Adrenal gland (tissue), 12 donors: ENCODE data around the gene PHACTR2. TPM values are rescaled to one million over a fixed set of nuclear protein-coding genes. Genes with fewer than 3 reads are reported as not detected.

Experiments
- DNase-seq, 7 donors: peaks; one replicate each; pipeline ENCODE4 v3.0.0-alpha.2; 2019 to 2020
- H3K27ac ChIP-seq, 5 donors: fragments of 200-600 bp; sonication (generic) in 4 of 5; 1 replicate in 3 of 5; 2 replicates in 2 of 5; pipeline versions ENCODE4 v1.5.1 to v1.8.0; 2016 to 2020; ENCODE audit warnings: mild to moderate bottlenecking in 1 of 5
- H3K27me3 ChIP-seq: fragments of 200-600 bp; 2 replicates; pipeline ENCODE4 v1.8.0; 2021
- H3K36me3 ChIP-seq, 2 donors: fragments of 200-600 bp; replicated peaks in 1 of 2; 1 replicate in 1 of 2; 2 replicates in 1 of 2; pipeline versions ENCODE4 v1.5.1 to v1.8.0; 2018 to 2022
- H3K4me1 ChIP-seq, 2 donors: fragments of 200-600 bp; replicated peaks in 1 of 2; 1 replicate in 1 of 2; 2 replicates in 1 of 2; pipeline versions ENCODE4 v1.5.1 to v1.8.0; 2018 to 2021
- H3K4me3 ChIP-seq, 4 donors: fragments of 200-600 bp; sonication (generic) in 3 of 4; one replicate each; pipeline ENCODE4 v1.5.1; 2016 to 2018
- H3K9me3 ChIP-seq, 3 donors: fragments of 200-600 bp; sonication (generic) in 1 of 3; replicated peaks in 1 of 3; 1 replicate in 2 of 3; 2 replicates in 1 of 3; pipeline versions ENCODE4 v1.5.1 to v1.8.0; 2016 to 2021
- POLR2A ChIP-seq, 2 donors: fragments of 450-650 bp; IDR thresholded peaks; one replicate each; pipeline ENCODE4 v1.6.1; 2017; ENCODE audit warnings: antibody characterized with exemption in 2 of 2, mild to moderate bottlenecking in 2 of 2, moderate library complexity in 1 of 2
- WGBS, 4 donors: extraction: QIAGEN DNeasy Blood & Tissue Kit in 2 of 4; methylation state at CpG; one replicate each; pipeline versions ENCODE4 v1.1.5 to v1.1.7; 2013 to 2017; 5-methylcytosine and 5-hydroxymethylcytosine counted together
- intact Hi-C, 2 donors: fragments of 100-400 bp; cut with DNase I; formaldehyde crosslinking; loops; one replicate each; pipeline versions ENCODE4 v1.14.1 to v1.15.0; 2022 to 2023
- polyA plus RNA-seq, 3 donors: library from polyadenylated mRNA; stranded (reverse); fragments of 200-250 nt in 2 of 3; fragments of 350-450 nt in 1 of 3; fragmentation: Illumina TruSeq in 1 of 3; extraction: RNeasy Lipid Tissue Mini Kit (QIAGEN cat#74804) in 1 of 3; gene quantifications; one replicate each; pipeline ENCODE4 v1.2.3, GENCODE V29; 2013 to 2014
- total RNA-seq, 9 donors: library from RNA; depleted of rRNA in 4 of 9; stranded (reverse); fragments of >200 nt in 4 of 9; fragments of 120-200 nt in 1 of 9; fragmentation: NEBNext Ultra II Directional in 1 of 9; extraction: Animal tissue kit (Norgen Biotek cat#: 25700) in 1 of 9; gene quantifications; one replicate each; pipeline versions ENCODE4 v1.1.0 to v1.2.4, GENCODE V29; 2013 to 2023
- TF ChIP-seq, protein P1 (sequence below), 6 experiments: fragments of 450-650 bp in 4 of 6; fragments of 200-600 bp in 2 of 6; sonication (generic) in 1 of 6; IDR thresholded peaks; 1 replicate in 5 of 6; 2 replicates in 1 of 6; pipeline versions ENCODE4 v1.5.1 to v1.8.0; 2016 to 2021; ENCODE audit warnings: antibody characterized with exemption in 6 of 6, mild to moderate bottlenecking in 2 of 6, moderate library complexity in 1 of 6
- donor health status: healthy with polysubstance abuse.
- donor health status: Bipolar disorder and iron deficiency.
- donor health status: DM: yes; HTN: yes; CAD: no.
- donor health status: DM: no; HTN: no; CAD: no.
- donor health status: DM: no; HTN: no; CAD: no.
- donor health status: DM: yes; HTN: yes; CAD: no.

Gene PHACTR2
- total and polyA plus RNA-seq, 12 donors: 12.1 to 315 (median 227) TPM

DNA sequence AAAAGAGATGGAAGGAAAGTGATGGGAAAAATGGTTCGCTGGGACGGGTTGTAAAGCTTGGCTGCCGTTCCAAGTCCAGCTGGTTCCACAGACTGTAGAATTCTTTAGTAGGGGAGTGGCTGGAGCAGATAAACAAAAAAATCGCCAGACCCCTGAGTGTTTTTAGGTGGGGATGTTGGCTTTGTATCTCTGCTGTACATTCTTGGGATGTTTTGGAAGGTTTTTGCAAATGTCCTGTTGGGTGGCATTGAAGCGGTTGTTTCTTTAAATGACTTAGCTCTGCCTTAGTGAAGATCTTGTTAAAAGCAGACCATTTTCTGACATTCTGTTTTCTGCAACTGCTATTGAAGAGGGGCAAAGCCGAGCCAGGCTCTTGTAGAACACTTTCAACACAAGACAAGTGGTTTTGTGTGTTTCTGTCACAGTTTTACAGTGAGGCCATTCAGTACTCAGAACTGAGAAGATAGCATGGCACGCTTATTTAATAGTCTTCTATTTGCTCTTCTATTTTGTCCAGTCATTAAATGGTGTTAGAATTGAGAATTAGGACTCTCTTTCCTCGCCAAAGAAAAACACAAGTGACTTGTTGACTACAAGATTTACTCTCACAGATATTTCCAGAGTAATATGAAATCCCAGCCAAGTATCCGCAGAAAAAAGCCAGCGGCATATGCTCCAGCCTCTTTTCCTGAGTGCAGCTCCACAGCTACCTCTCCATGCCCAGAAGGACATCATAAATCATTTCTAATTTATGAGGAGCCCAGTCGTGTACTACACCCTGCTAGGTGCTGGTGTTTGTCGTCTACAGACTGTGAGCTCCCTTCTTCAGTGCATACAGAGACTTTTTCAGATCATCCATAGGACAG lies 65.8 kb downstream of the PHACTR2 start:
- no peaks in the 10 kb centered on the region for H3K27me3 ChIP-seq
- TF ChIP-seq POLR2A (IDR thresholded peaks at IDR 0.05): no peak
- TF ChIP-seq, protein P1, sequence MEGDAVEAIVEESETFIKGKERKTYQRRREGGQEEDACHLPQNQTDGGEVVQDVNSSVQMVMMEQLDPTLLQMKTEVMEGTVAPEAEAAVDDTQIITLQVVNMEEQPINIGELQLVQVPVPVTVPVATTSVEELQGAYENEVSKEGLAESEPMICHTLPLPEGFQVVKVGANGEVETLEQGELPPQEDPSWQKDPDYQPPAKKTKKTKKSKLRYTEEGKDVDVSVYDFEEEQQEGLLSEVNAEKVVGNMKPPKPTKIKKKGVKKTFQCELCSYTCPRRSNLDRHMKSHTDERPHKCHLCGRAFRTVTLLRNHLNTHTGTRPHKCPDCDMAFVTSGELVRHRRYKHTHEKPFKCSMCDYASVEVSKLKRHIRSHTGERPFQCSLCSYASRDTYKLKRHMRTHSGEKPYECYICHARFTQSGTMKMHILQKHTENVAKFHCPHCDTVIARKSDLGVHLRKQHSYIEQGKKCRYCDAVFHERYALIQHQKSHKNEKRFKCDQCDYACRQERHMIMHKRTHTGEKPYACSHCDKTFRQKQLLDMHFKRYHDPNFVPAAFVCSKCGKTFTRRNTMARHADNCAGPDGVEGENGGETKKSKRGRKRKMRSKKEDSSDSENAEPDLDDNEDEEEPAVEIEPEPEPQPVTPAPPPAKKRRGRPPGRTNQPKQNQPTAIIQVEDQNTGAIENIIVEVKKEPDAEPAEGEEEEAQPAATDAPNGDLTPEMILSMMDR (IDR thresholded peaks at IDR 0.05): no peak
- peaks cover 56 to 60% of the 10 kb centered on the region in 2 donors for H3K4me1 ChIP-seq
- H3K36me3 ChIP-seq: no peaks in the 10 kb centered on the region
- no peak overlapping the region for H3K4me3 ChIP-seq
- H3K9me3 ChIP-seq: no peaks in the 10 kb centered on the region
- 47 to 56% (median 50%) methylated on average over 12 of the region's 12 CpGs for WGBS, 4 donors
- peak overlapping the region; percentile 49 to 88 (median 73) for H3K27ac ChIP-seq
- DNase-seq: peak in 1 of 7 donors; percentile 26
- intact Hi-C loops: loop anchor here in 1 of 2 donors (10.0 kb wide), 1 partner anchor 59 kb away; no protein-coding TSS in a partner anchor

DNA sequence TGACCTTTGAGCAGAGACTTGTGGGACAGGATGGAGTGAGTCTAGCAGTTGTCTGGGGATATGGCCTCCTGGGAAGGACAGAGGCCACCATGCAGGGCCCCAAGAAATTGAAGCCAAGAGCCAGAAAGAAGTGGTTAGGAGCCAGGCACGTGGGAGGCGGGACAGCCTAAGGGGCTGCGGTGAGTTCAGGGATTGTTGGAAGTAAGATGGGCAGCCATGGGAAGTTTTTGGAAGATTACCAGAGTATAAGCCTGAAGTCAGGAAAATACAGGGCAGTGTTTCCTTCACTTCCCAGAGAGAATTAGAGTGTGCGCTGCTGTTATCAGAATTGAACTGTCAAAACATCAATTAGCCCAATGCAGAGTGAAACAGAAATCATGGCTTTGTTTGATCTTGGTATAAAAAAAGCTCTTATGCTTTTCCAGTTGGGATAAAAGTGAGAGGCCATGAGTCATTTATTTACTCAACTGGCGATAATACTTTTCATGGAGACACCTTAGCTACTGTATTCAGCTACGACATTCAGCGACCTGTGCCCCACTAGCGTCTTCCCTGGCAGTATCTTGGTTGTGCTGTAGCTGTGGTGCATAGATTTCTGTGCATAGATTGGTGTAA lies 66.9 kb downstream of the PHACTR2 start:
- TF ChIP-seq POLR2A (IDR thresholded peaks at IDR 0.05): no peak
- TF ChIP-seq, protein P1 (IDR thresholded peaks at IDR 0.05): no peak
- Histone ChIP-seq H3K36me3 (no peaks in the 10 kb centered on the region), H3K4me3 (peak overlapping the region in 1 of 4 donors; percentile 18), H3K27ac (peak overlapping the region; percentile 49 to 88 (median 73)), H3K9me3 (no peaks in the 10 kb centered on the region), H3K27me3 (no peaks in the 10 kb centered on the region), H3K4me1 (peaks cover 54 to 62% of the 10 kb centered on the region in 2 donors)
- WGBS, 4 donors: 43 to 53% (median 51%) methylated on average over 8 of the region's 8 CpGs
- intact Hi-C loops: loop anchor here in 1 of 2 donors (10.0 kb wide), 1 partner anchor 60 kb away; no protein-coding TSS in a partner anchor
- DNase-seq: no peak

DNA sequence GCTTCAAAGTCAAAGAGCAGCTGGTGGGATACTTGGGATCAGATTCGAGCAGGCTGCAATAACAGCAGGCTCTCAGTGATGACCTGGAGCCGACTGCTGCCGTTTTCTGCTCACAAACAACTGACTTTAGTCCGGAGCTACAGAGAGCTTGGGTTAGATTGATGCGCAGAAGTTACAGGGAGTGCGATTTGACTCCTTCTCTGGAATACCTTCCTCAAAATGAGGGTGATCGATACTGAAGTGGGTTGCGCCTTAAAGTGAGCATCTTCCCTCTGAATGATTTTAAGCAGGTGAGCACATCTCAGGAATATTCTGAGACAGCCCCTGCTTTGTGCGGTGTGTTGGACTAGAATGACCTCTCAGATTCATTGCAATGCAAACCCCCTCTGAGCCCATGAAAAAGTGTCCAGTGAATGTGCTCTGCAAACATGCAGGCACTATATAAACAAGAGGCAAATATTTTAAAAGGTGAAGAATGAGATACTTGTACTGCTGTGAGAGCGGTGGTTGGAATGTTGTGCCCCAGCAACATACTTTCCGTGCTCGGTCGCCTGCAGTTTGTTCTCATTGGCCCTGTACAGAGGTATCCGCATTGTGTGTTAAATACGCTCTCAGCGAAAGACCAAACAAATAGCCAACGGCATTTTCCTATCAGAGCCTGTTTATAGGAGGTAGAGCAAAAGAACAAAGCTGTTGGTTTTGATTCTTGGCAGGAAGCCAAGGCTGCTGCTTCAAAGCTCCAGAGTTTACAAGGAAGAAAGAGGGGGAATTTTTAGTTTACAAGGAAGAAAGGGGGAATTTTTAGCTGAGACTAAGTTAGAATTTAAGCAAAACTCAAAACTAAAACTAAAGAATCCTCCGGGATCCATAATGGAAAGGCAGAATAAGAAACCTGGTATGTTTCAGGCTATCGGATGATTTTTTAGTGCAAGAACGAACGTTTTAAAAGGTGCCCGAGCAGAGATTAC lies 67.7 kb downstream of the PHACTR2 start:
- H3K36me3 ChIP-seq: no peaks in the 10 kb centered on the region
- peak in 1 of 2 donors; percentile 44 for TF ChIP-seq POLR2A (IDR thresholded peaks at IDR 0.05)
- TF ChIP-seq, protein P1 (IDR thresholded peaks at IDR 0.05): no peak
- no peaks in the 10 kb centered on the region for H3K27me3 ChIP-seq
- H3K4me1 ChIP-seq: peaks cover 61 to 70% of the 10 kb centered on the region in 2 donors
- H3K9me3 ChIP-seq: no peaks in the 10 kb centered on the region
- peak overlapping the region in 1 of 4 donors; percentile 18 for H3K4me3 ChIP-seq
- H3K27ac ChIP-seq: peak overlapping the region; percentile 49 to 88 (median 73)
- WGBS, 4 donors: 30 to 48% (median 38%) methylated on average over 19 to 22 of the region's 22 CpGs
- intact Hi-C loops: loop anchor here in 1 of 2 donors (10.0 kb wide), 1 partner anchor 61 kb away; no protein-coding TSS in a partner anchor
- peak; percentile 53 to 69 (median 62) for DNase-seq
